HG03095 (cell line): Measurements from ENCODE around the gene HOXD12.

Source experiments
- ATAC-seq: cut with Tn5 transposase; IDR thresholded peaks from one replicate; pipeline ENCODE4 v1.9.1; 2021; ENCODE audit warnings: moderate library complexity; ENCODE audit not compliant: unreplicated experiment

The HOXD12 gene

GRCh38 chr2:176099728-176100546 lies at the start of gene HOXD12:
Gene HOXD12 (plus strand): TSS chr2:176099795. CDS start chr2:176099802, 7 bp downstream.
- ATAC-seq: no peak

GRCh38 chr2:176056406-176056805 lies 43.2 kb upstream of the HOXD12 start:
- no peak for ATAC-seq

GRCh38 chr2:176063958-176064357 lies 35.6 kb upstream of the HOXD12 start:
- no peak for ATAC-seq

GRCh38 chr2:176066645-176067588 lies 32.7 kb upstream of the HOXD12 start:
- no peak for ATAC-seq

- no peak for ATAC-seq
Measured at GRCh38 chr2:176067589-176068418, 31.8 kb upstream of the HOXD12 start.

GRCh38 chr2:176068419-176068832 lies 31.2 kb upstream of the HOXD12 start:
- no peak for ATAC-seq

GRCh38 chr2:176071330-176072291 lies 28.0 kb upstream of the HOXD12 start:
- ATAC-seq: no peak

GRCh38 chr2:176072292-176072669 lies 27.3 kb upstream of the HOXD12 start:
- no peak for ATAC-seq

- no peak for ATAC-seq
Measured at GRCh38 chr2:176072951-176073904, 26.4 kb upstream of the HOXD12 start.

GRCh38 chr2:176074919-176075425 lies 24.6 kb upstream of the HOXD12 start:
- no peak for ATAC-seq

GRCh38 chr2:176075481-176075880 lies 24.1 kb upstream of the HOXD12 start:
- ATAC-seq: no peak

GRCh38 chr2:176076063-176076462 lies 23.5 kb upstream of the HOXD12 start:
- ATAC-seq: no peak

- ATAC-seq: no peak
Measured at GRCh38 chr2:176076796-176077195, 22.8 kb upstream of the HOXD12 start.

- no peak for ATAC-seq
Measured at GRCh38 chr2:176078541-176079284, 20.9 kb upstream of the HOXD12 start.

- ATAC-seq: no peak
Measured at GRCh38 chr2:176079285-176079830, 20.2 kb upstream of the HOXD12 start.

GRCh38 chr2:176079831-176080539 lies 19.6 kb upstream of the HOXD12 start:
- no peak for ATAC-seq
